ENCODE data around the gene SRRT.

- no peak for TF ChIP-seq POLR2A (IDR thresholded peaks at IDR 0.05; ENCODE audit: low read length)
- no peak for TF ChIP-seq GATA1 (IDR thresholded peaks at IDR 0.05; ENCODE audit: low read depth, low read length)
These were observed 7.3 kb downstream of the SRRT start for GRCh38 chr7:100882201-100882600.

Data from erythroblast (primary cell).